KMS-11 (cell line): ENCODE data around the gene PTPRF.
A peak's percentile ranks its signal among the peaks of the same experiment; 100 is the strongest.

Source experiments
- H2AFZ ChIP-seq: fragments of 200-600 bp; sonication (generic); 2 replicates; pipeline ENCODE4 v1.6.1; 2016; ENCODE audit warnings: antibody characterized with exemption, mixed run types, low read depth
- H3K27ac ChIP-seq: fragments of 200-600 bp; sonication (generic); 2 replicates; pipeline ENCODE4 v1.6.1; 2016; ENCODE audit warnings: mild to moderate bottlenecking, mixed run types
- H3K27me3 ChIP-seq: fragments of 200-600 bp; sonication (generic); 2 replicates; pipeline ENCODE4 v1.6.1; 2017; ENCODE audit warnings: mild to moderate bottlenecking, low read depth, mixed run types, moderate library complexity; ENCODE audit not compliant: insufficient read depth
- H3K36me3 ChIP-seq: fragments of 200-600 bp; sonication (generic); 2 replicates; pipeline ENCODE4 v1.6.1; 2017; ENCODE audit warnings: mild to moderate bottlenecking, mixed run types; ENCODE audit not compliant: insufficient read depth
- H3K4me1 ChIP-seq: fragments of 200-600 bp; sonication (generic); 2 replicates; pipeline ENCODE4 v1.6.1; 2016; ENCODE audit warnings: mild to moderate bottlenecking, low read depth, mixed run types; ENCODE audit not compliant: poor library complexity, severe bottlenecking
- H3K4me2 ChIP-seq: fragments of 200-600 bp; sonication (generic); 2 replicates; pipeline ENCODE4 v1.7.0; 2016; ENCODE audit warnings: mild to moderate bottlenecking, mixed run types
- H3K4me3 ChIP-seq: fragments of 200-600 bp; sonication (generic); IDR thresholded peaks from 2 replicates; pipeline ENCODE4 v1.6.1; 2017; ENCODE audit warnings: low read depth, low read length, mixed read lengths; ENCODE audit not compliant: insufficient read depth
- H3K79me2 ChIP-seq: fragments of 200-600 bp; sonication (generic); 2 replicates; pipeline ENCODE4 v1.6.1; 2016; ENCODE audit warnings: low read depth, mixed run types; ENCODE audit not compliant: insufficient read depth
- H3K9ac ChIP-seq: fragments of 200-600 bp; sonication (generic); 2 replicates; pipeline ENCODE4 v1.6.1; 2016; ENCODE audit warnings: mild to moderate bottlenecking, mixed run types
- H4K20me1 ChIP-seq: fragments of 200-600 bp; sonication (generic); 2 replicates; pipeline ENCODE4 v1.6.1; 2016; ENCODE audit warnings: mild to moderate bottlenecking, mixed run types; ENCODE audit not compliant: insufficient read depth
- TF ChIP-seq, protein P1 (sequence below): fragments of 200-600 bp; sonication (generic); conservative IDR thresholded peaks from 2 replicates; pipeline ENCODE4 v1.6.1; 2017; ENCODE audit warnings: low read depth, mild to moderate bottlenecking, antibody characterized with exemption, low read length, moderate library complexity, mixed read lengths

The PTPRF gene

DNA sequence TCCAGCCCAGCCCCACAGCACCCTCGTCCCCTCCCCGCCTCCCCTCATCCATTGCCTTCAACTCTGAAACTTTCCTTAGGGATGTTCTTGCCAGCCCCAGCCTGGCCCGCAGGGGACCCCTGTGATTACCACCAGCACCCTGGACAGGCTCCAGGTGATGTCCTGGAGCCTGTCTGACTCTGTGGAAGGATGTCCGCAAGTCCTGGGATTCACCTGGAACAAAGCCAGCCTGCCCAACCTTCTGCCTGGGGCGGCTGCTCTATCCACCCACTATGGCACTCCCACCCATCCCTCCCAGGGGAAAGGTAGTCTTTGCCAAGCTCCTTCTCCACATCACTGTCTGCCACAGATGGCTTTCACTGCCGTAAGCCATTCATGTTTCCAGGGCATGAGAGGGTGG lies 24.4 kb upstream of the PTPRF start:
- Histone ChIP-seq H3K4me1 (peaks cover 25% of the 10 kb centered on the region), H4K20me1 (no peaks in the 10 kb centered on the region), H3K4me2 (no peak overlapping the region), H3K4me3 (no peak overlapping the region), H3K27ac (no peak overlapping the region), H3K79me2 (no peaks in the 10 kb centered on the region), H2AFZ (no peak overlapping the region), H3K36me3 (no peaks in the 10 kb centered on the region), H3K27me3 (no peaks in the 10 kb centered on the region), H3K9ac (no peak overlapping the region)
- TF ChIP-seq, protein P1, sequence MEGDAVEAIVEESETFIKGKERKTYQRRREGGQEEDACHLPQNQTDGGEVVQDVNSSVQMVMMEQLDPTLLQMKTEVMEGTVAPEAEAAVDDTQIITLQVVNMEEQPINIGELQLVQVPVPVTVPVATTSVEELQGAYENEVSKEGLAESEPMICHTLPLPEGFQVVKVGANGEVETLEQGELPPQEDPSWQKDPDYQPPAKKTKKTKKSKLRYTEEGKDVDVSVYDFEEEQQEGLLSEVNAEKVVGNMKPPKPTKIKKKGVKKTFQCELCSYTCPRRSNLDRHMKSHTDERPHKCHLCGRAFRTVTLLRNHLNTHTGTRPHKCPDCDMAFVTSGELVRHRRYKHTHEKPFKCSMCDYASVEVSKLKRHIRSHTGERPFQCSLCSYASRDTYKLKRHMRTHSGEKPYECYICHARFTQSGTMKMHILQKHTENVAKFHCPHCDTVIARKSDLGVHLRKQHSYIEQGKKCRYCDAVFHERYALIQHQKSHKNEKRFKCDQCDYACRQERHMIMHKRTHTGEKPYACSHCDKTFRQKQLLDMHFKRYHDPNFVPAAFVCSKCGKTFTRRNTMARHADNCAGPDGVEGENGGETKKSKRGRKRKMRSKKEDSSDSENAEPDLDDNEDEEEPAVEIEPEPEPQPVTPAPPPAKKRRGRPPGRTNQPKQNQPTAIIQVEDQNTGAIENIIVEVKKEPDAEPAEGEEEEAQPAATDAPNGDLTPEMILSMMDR: no peak

DNA sequence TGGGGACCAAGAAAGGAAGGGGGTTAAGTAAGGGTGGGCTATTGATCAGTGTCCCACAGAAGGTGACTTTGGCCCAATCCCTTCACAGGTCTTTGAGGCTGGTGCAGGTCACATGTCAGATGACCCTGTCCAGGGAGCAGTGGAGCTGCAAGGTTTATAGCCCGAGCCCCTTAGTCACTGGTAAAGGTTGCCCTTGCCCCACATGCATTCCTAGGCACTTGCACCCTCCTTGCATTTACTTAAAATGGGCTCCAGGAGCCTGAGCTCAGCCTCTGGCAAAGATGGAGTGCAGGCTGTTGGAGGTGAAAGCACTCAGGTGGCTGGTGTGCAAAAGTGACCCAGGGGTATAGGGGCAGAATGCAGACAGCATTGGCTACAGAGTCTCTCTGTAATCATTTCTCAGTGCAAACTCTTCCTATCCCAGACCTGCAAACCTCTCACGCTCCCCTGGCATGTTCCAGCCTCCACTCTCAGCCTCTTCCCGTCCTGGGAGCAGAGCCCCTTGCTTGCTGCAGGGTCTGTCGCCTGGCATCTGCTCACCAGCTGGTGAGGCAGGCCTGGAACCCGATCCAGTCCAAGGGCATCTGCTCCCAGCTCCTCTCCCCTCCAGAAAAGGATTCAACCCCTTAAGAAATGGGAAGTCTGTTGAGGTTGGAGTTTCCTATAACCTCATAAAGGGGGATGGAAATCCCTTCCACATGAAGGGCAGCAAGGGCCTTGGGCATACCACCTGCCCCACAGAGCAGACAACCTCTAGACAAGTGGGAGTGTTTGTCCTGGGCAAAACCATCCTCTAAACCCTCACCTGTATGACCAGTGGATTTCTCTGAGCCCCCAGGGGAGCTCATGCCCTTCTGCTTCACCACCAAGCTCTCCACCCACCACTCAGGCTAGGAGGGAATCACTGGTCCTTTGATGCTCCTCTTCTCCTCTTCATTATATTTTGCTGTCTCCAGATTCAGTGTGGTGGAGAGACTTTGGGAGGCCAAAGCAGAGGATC lies 23.1 kb upstream of the PTPRF start:
- Histone ChIP-seq H3K4me2 (no peak overlapping the region), H3K79me2 (no peaks in the 10 kb centered on the region), H3K36me3 (no peaks in the 10 kb centered on the region), H2AFZ (no peak overlapping the region), H3K27ac (no peak overlapping the region), H3K9ac (no peak overlapping the region), H3K4me3 (no peak overlapping the region), H3K27me3 (no peaks in the 10 kb centered on the region), H3K4me1 (peaks cover 25% of the 10 kb centered on the region), H4K20me1 (no peaks in the 10 kb centered on the region)
- TF ChIP-seq, protein P1: no peak

DNA sequence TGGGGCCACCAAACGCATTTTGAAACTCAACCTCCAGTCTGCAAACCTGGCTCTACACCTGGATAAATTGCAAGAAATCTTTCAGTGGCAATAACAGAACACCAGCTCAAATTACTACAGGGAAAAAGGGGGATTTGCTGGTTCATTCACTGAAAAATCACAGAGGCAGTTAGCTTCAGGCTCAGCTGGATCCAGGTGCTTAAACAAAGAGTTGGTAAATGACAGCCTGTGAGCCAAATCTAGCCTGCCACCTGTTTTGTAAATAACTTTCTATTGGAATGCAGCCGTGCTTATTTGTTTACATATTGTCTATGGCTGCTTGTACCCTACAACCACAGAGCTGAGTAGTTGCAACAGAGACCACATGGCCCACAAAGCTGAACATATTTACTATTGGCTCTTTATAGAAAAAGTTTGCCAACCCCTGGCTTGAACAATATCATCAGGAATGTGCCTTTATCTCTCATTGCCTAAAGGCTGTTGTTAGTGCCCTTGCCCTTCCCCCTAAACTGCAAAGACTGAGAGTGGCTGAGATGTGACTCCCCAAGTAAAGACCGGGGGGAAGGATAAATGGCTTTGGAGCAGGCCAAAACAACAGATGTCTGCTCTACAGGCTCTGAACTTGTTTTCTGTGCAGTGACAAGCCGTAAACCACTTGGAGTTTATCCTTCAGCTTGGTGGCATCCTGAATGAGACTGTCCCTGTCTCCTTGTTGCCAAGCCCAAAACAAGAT lies 21.5 kb upstream of the PTPRF start:
- Histone ChIP-seq H3K79me2 (no peaks in the 10 kb centered on the region), H3K4me2 (peak overlapping the region; percentile 55), H4K20me1 (no peaks in the 10 kb centered on the region), H3K27me3 (no peaks in the 10 kb centered on the region), H3K4me3 (no peak overlapping the region), H3K36me3 (no peaks in the 10 kb centered on the region), H3K4me1 (peaks cover 25% of the 10 kb centered on the region), H3K9ac (peak overlapping the region; percentile 1; the same call in 1 of the 2 replicates), H2AFZ (no peak overlapping the region; the same call in 1 of the 2 replicates), H3K27ac (peak overlapping the region; percentile 60; the same call in 1 of the 2 replicates)
- TF ChIP-seq, protein P1: no peak

DNA sequence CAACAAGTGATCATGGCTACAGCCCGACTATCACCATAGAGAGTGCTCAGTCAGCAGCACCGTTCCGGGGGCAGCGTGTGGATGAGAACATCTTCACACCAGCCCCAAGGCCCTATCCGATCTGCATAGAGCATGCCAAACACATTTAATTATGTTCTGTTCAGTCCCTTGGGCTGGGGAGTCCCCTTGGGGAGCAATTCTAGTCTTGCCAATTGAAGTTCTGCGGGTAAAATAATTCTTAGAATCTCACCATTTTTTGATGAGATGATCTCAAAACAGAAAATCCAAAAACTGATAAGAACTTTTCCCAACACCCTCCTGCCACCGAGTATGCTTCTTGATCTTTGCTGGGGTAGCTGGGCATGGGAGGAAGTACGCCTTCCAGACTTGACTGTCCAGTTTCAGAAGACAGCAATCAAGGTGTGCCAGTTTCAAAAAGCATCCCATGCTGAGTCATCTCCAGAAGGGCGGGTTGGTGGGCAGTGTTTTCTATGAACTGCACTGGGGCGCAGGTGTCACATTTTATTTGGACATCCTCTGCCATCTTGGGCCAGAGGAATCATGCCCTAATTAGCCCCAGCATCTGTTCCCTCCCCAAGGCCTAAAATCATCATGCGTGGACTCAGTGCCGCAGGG lies 20.8 kb upstream of the PTPRF start:
- Histone ChIP-seq H2AFZ (no peak overlapping the region), H3K4me2 (peak overlapping the region; percentile 55), H3K36me3 (no peaks in the 10 kb centered on the region), H3K27me3 (no peaks in the 10 kb centered on the region), H4K20me1 (no peaks in the 10 kb centered on the region), H3K9ac (peak overlapping the region; percentile 1; the same call in 1 of the 2 replicates), H3K4me3 (no peak overlapping the region), H3K27ac (peak overlapping the region; percentile 60; the same call in 1 of the 2 replicates), H3K4me1 (peaks cover 25% of the 10 kb centered on the region), H3K79me2 (no peaks in the 10 kb centered on the region)
- TF ChIP-seq, protein P1: no peak
